ENCODE data around the gene F12. TPM values are rescaled to one million over a fixed set of nuclear protein-coding genes. Genes with fewer than 3 reads are reported as not detected.

The F12 gene
- total RNA-seq, 2 experiments from 2014 or later, result 3.8 TPM; not detected in 1

GRCh38 chr5:177402271-177403043, 6.9 kb downstream of the F12 start:
- Histone ChIP-seq H3K9me3 (ENCODE audit: low read length) (no peaks in the 10 kb centered on the region), H3K4me3 (ENCODE audit: low read depth, low read length, poor library complexity, severe bottlenecking) (no peak overlapping the region), H3K27ac (ENCODE audit: low read depth, low read length, poor library complexity, severe bottlenecking) (no peak overlapping the region), H3K36me3 (ENCODE audit: insufficient read depth, low read length) (no peaks in the 10 kb centered on the region), H3K4me2 (ENCODE audit: low read length) (peak overlapping the region; percentile 73), H2AFZ (ENCODE audit: low read length) (no peak overlapping the region), H4K20me1 (ENCODE audit: insufficient read depth, low read length) (no peaks in the 10 kb centered on the region), H3K4me1 (ENCODE audit: insufficient read depth, low read length, poor library complexity, severe bottlenecking) (peaks cover 18% of the 10 kb centered on the region), H3K9me2 (ENCODE audit: insufficient read depth, low read length) (no peaks in the 10 kb centered on the region), H3K79me2 (ENCODE audit: insufficient read depth, low read depth, low read length) (no peaks in the 10 kb centered on the region)
- TF ChIP-seq EZH2phosphoT487 (IDR thresholded peaks at IDR 0.05; ENCODE audit: borderline replicate concordance, low read depth, low read length), result no peak
- no peak for TF ChIP-seq CTCF (conservative IDR thresholded peaks at IDR 0.05; ENCODE audit: low read length)
- no peak for DNase-seq (ENCODE audit: low spot score)
- POLR2A ChIA-PET, result interaction anchor here (0.8 to 2.6 kb wide), 2 partner anchors 27 to 55 kb away, joined by 4 to 10 read pairs; no protein-coding TSS in a partner anchor
- BruUV-seq (replicated peaks), result no TSS peak
- CTCF ChIA-PET (ENCODE audit: unreplicated experiment), result interaction anchor here (0.6 to 3.5 kb wide), 9 partner anchors 10 to 118 kb away, joined by 3 to 25 read pairs (median 7); partner anchors contain the start of gene GRK6
- intact Hi-C loops (cut with micrococcal nuclease; ENCODE audit: unreplicated experiment), result loop anchor here (1.0 to 10.0 kb wide), 2 partner anchors 24 to 192 kb away; partner anchors contain the start of genes GRK6 and TMED9

GRCh38 chr5:177399997-177400868, 9.1 kb downstream of the F12 start, which contains the start of gene PFN3:
Gene PFN3 (minus strand): TSS chr5:177400661. CDS start chr5:177400576, 85 bp downstream.
- no TSS peak for BruUV-seq (replicated peaks)
- intact Hi-C loops (cut with micrococcal nuclease; ENCODE audit: unreplicated experiment), result loop anchor here (10.0 kb wide), 1 partner anchor 195 kb away; the partner anchor contains the start of gene TMED9
- Histone ChIP-seq H3K4me2 (ENCODE audit: low read length) (no peak within 1 kb of the TSS), H3K27ac (ENCODE audit: low read depth, low read length, poor library complexity, severe bottlenecking) (no peak within 1 kb of the TSS), H4K20me1 (ENCODE audit: insufficient read depth, low read length) (no peaks in the 10 kb centered on the region), H3K36me3 (ENCODE audit: insufficient read depth, low read length) (no peaks in the 10 kb centered on the region), H2AFZ (ENCODE audit: low read length) (no peak within 1 kb of the TSS), H3K9me3 (ENCODE audit: low read length) (no peaks in the 10 kb centered on the region), H3K9me2 (ENCODE audit: insufficient read depth, low read length) (no peaks in the 10 kb centered on the region), H3K4me1 (ENCODE audit: insufficient read depth, low read length, poor library complexity, severe bottlenecking) (peaks cover 18% of the 10 kb centered on the region), H3K4me3 (ENCODE audit: low read depth, low read length, poor library complexity, severe bottlenecking) (no peak within 1 kb of the TSS), H3K79me2 (ENCODE audit: insufficient read depth, low read depth, low read length) (no peaks in the 10 kb centered on the region)
- TF ChIP-seq CTCF (conservative IDR thresholded peaks at IDR 0.05; ENCODE audit: low read length) (no peak), EZH2phosphoT487 (IDR thresholded peaks at IDR 0.05; ENCODE audit: borderline replicate concordance, low read depth, low read length) (no peak)
- DNase-seq (ENCODE audit: low spot score), result no peak
- POLR2A ChIA-PET, result no interaction called here
- CTCF ChIA-PET (ENCODE audit: unreplicated experiment), result no interaction called here
